Endothelial cell of umbilical vein (primary cell): Measurements from ENCODE around the gene SIRT2.

Experiments used
- CTCF ChIP-seq, 2 donors: IDR thresholded peaks; 1 replicate in 1 of 2; 2 replicates in 1 of 2; pipeline ENCODE4 v1.5.1; 2011; ENCODE audit warnings: low read length in 2 of 2, mild to moderate bottlenecking in 2 of 2, moderate library complexity in 2 of 2, control low read depth in 1 of 2, inconsistent platforms in 1 of 2, low read depth in 1 of 2; ENCODE audit not compliant: insufficient read depth in 1 of 2; ENCODE audit errors: extremely low read depth in 1 of 2
- EZH2 ChIP-seq: IDR thresholded peaks from 2 replicates; pipeline ENCODE4 v1.6.1; 2012; ENCODE audit warnings: borderline replicate concordance, low read depth, mild to moderate bottlenecking, moderate library complexity, low read length, inconsistent platforms; ENCODE audit not compliant: severe bottlenecking
- FOS ChIP-seq: IDR thresholded peaks from 2 replicates; pipeline ENCODE4 v1.6.1; 2011; ENCODE audit warnings: mild to moderate bottlenecking, low read length, moderate library complexity, borderline replicate concordance; ENCODE audit not compliant: insufficient read depth
- GATA2 ChIP-seq: IDR thresholded peaks from 2 replicates; pipeline ENCODE4 v1.7.0; 2011; ENCODE audit warnings: low read depth, mild to moderate bottlenecking, moderate library complexity, mixed read lengths, low read length; ENCODE audit not compliant: insufficient read length, insufficient read depth
- JUN ChIP-seq: IDR thresholded peaks from 2 replicates; pipeline ENCODE4 v1.6.1; 2011; ENCODE audit warnings: borderline replicate concordance, low read depth; ENCODE audit not compliant: insufficient read length, insufficient read depth
- MYC ChIP-seq: IDR thresholded peaks from one replicate; pipeline ENCODE4 v1.6.1; 2011; ENCODE audit warnings: mild to moderate bottlenecking, low read depth, low read length
- POLR2A ChIP-seq: IDR thresholded peaks from 2 replicates; pipeline ENCODE4 v1.6.1; 2012; ENCODE audit warnings: low read depth, mild to moderate bottlenecking, control low read depth, low read length
- POLR2AphosphoS5 ChIP-seq: IDR thresholded peaks from 2 replicates; pipeline ENCODE4 v1.6.1; 2012; ENCODE audit warnings: low read depth, mild to moderate bottlenecking, control low read depth, low read length, moderate library complexity; ENCODE audit not compliant: insufficient read depth
- TF ChIP-seq, protein P1 (sequence below): IDR thresholded peaks from 2 replicates; pipeline ENCODE4 v1.6.1; 2011; ENCODE audit not compliant: insufficient read depth, insufficient read length

DNA sequence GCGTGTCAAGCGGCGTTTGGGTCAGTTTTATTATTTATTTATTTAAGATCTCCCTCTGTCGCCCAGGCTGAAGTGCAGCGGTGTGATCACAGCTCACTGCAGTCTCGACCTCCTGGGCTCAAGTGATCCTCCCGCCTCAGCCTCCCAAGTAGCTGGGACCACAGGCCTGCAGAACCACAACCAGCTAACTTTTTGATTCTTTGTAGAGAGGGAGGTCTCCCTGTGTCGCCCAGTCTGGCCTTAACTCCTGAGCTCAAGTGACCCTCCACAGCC lies 32.0 kb upstream of the SIRT2 start:
- TF ChIP-seq CTCF (IDR thresholded peaks at IDR 0.05; ENCODE audit: extremely low read depth in 1 of 2, insufficient read depth in 1 of 2, low read depth in 1 of 2, low read length in 2 of 2) (no peak), POLR2A (no peak), JUN (no peak), POLR2AphosphoS5 (no peak), MYC (no peak), GATA2 (no peak), EZH2 (no peak), FOS (no peak)
- TF ChIP-seq, protein P1, sequence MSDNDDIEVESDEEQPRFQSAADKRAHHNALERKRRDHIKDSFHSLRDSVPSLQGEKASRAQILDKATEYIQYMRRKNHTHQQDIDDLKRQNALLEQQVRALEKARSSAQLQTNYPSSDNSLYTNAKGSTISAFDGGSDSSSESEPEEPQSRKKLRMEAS: no peak
